ENCODE measurements around the gene LRRC7.

DNA sequence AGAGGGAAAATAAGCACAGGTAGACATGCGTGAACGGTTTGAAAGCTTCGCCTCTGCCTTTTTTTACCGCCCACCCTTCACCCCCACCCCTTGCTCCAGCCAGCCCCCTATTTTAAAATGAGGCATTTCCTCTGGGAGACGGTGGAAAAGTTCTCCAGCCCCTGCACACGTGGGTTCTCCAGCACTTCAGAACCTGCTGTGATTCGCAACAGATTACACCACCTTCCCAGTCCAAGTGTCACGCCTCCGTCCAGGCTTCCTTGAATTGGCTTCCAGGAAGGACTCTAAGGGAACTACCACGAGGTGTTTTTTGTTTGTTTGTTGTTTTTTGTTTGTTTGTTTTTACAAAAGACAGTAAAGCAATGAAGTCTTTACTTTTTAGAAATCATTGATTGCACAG lies 2.6 kb downstream of the LRRC7 start:
- TF ChIP-seq, protein P1, sequence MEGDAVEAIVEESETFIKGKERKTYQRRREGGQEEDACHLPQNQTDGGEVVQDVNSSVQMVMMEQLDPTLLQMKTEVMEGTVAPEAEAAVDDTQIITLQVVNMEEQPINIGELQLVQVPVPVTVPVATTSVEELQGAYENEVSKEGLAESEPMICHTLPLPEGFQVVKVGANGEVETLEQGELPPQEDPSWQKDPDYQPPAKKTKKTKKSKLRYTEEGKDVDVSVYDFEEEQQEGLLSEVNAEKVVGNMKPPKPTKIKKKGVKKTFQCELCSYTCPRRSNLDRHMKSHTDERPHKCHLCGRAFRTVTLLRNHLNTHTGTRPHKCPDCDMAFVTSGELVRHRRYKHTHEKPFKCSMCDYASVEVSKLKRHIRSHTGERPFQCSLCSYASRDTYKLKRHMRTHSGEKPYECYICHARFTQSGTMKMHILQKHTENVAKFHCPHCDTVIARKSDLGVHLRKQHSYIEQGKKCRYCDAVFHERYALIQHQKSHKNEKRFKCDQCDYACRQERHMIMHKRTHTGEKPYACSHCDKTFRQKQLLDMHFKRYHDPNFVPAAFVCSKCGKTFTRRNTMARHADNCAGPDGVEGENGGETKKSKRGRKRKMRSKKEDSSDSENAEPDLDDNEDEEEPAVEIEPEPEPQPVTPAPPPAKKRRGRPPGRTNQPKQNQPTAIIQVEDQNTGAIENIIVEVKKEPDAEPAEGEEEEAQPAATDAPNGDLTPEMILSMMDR (IDR thresholded peaks at IDR 0.05), result no peak
- TF ChIP-seq POLR2A (IDR thresholded peaks at IDR 0.05) (no peak), EP300 (IDR thresholded peaks at IDR 0.05) (no peak)

Data from ovary (tissue), 3 donors.